ENCODE data around the gene PGP.
"Not testable (repeated sequence)": the region's sequence is repeated elsewhere in the genome, so short reads cannot be mapped to it uniquely, and the experiment has no call there.

The PGP gene, protein sequence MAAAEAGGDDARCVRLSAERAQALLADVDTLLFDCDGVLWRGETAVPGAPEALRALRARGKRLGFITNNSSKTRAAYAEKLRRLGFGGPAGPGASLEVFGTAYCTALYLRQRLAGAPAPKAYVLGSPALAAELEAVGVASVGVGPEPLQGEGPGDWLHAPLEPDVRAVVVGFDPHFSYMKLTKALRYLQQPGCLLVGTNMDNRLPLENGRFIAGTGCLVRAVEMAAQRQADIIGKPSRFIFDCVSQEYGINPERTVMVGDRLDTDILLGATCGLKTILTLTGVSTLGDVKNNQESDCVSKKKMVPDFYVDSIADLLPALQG

DNA sequence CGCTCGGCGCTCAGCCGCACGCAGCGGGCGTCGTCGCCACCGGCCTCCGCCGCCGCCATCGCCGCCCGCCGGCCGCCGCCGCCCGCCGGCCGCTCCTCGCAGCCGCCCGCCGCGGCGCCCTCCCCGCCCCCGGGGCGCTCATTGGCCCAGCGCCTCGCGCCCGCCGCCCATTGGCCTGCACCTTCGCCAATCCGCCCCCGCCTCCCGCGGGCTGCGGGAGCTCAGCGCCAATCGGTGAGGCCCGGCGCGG, at the start of gene PGP:
TSS of gene PGP (minus strand) at position 122 of the 250 bp plus-strand sequence. CDS start at position 59, 63 bp downstream.
- peak within 1 kb of the TSS; percentile 68 for H3K4me3 ChIP-seq (ENCODE audit: low read depth, low read length)
- no peak for DNase-seq (ENCODE audit: low read depth)
- TF ChIP-seq, protein P1, sequence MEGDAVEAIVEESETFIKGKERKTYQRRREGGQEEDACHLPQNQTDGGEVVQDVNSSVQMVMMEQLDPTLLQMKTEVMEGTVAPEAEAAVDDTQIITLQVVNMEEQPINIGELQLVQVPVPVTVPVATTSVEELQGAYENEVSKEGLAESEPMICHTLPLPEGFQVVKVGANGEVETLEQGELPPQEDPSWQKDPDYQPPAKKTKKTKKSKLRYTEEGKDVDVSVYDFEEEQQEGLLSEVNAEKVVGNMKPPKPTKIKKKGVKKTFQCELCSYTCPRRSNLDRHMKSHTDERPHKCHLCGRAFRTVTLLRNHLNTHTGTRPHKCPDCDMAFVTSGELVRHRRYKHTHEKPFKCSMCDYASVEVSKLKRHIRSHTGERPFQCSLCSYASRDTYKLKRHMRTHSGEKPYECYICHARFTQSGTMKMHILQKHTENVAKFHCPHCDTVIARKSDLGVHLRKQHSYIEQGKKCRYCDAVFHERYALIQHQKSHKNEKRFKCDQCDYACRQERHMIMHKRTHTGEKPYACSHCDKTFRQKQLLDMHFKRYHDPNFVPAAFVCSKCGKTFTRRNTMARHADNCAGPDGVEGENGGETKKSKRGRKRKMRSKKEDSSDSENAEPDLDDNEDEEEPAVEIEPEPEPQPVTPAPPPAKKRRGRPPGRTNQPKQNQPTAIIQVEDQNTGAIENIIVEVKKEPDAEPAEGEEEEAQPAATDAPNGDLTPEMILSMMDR (IDR thresholded peaks at IDR 0.05; ENCODE audit: insufficient read depth, low read depth, low read length, missing control alignments) = no peak

DNA sequence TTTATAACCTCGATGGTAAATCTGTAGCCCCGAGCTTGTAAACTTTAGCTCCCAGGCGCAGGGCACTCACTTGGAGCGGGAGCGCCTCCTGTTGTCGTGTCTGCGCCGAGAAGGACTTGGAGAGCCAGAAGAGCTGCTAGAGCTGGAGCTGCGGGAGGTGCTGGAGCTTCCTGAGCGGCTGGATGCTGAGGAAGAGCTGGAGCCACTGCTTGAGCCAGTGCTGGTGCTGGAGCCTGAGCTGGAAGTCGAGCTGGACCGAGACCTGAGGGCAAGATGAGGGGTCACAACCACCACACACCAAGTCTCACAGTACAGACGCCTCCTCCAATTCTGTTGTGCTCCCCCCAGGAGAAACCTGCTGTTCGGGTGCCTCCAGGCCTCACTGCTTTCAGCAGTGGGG, 48.4 kb upstream of the PGP start:
- not testable (repeated sequence) for DNase-seq (ENCODE audit: low read depth); H3K4me3 ChIP-seq (ENCODE audit: low read depth, low read length)

DNA sequence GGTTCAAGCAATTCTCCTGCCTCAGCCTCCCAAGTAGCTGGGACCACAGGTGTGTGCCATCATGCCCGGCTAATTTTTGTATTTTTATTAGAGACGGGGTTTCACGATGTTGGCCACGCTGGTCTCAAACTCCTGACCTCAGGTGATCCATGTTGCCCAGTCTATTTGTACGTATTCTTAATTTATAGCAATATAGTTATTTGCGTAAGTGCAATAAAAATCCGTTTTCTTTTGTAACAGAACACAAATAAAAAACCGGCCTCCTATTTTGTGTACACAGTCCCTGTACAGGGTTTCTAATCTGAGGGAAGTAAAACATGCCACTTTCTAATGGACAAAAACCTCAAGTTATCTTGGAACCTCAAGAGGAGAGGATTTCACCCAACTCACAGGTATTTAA, 45.6 kb upstream of the PGP start:
- no peak for DNase-seq (ENCODE audit: low read depth)
- TF ChIP-seq, protein P1 (IDR thresholded peaks at IDR 0.05; ENCODE audit: insufficient read depth, low read depth, low read length, missing control alignments) = no peak
- H3K4me3 ChIP-seq (ENCODE audit: low read depth, low read length) = no peak overlapping the region

DNA sequence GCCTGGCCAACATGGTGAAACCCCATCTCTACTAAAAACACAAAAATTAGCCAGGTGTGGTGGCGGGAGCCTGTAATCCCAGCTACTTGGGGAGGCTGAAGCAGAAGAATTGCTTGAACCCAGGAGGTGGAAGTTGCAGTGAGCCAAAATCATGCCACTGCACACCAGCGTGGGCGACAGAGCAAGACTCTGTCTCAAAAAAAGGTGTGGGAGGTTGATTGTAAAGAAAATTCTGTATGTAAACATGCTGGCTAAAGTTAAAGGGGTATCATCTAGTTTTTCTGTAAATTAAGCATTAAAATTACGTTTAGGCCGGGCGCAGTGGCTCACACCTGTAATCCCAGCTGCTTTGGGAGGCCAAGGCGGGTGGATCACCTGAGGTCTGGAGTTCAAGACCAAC, 43.9 kb upstream of the PGP start:
- DNase-seq (ENCODE audit: low read depth); H3K4me3 ChIP-seq (ENCODE audit: low read depth, low read length): not testable (repeated sequence)

DNA sequence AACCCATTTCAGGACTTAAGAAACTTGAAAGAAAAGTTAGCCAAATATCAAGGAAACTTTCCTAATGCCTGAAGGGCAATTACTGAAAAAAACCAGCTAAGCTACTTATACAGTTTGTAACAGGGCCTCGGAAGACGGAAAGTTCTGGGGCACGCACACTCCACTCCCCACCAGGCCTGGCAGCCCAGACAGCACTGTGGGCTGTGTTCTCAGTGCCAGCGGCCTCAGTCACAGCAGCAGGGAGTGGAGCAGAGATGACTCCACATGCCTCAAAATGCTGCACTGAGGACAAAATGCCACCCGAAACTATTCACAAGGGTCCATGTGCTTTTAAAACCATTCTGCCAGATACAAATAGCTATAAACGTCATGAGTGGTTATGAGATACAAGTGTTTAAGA, 43.1 kb upstream of the PGP start:
- TF ChIP-seq, protein P1 (IDR thresholded peaks at IDR 0.05; ENCODE audit: insufficient read depth, low read depth, low read length, missing control alignments) = no peak
- no peak for DNase-seq (ENCODE audit: low read depth)
- H3K4me3 ChIP-seq (ENCODE audit: low read depth, low read length) = no peak overlapping the region

DNA sequence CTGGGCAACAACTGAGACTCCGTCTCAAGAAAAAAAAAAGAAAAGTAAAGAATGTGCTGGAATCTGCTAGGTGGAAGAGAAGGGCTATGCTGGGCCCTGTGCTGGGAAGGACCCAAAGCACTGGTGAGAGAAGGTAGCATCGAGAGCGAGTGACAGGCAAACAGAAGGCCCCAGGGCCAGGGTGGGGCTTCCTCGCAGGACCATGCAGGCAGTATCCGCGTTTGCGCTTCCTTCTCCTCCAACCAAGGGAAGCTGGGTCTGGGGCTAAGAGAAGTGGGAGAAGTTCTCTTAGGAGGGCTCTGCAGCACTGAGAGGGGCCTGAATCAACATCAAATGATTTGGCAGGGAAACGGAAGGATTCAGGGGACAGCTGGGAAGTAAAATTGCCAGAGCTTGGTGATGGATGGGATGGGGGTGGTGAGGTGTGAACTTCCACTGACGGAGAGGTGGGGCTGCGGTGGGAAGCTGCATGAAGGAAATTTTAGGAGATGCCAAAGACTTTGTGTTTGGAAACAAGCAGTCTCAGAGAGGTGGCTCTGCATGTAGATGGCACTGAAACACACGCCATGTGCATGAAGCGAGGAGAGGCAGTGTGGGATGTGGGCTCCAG, 42.0 kb upstream of the PGP start:
- DNase-seq (ENCODE audit: low read depth) = no peak
- H3K4me3 ChIP-seq (ENCODE audit: low read depth, low read length) = no peak overlapping the region
- TF ChIP-seq, protein P1 (IDR thresholded peaks at IDR 0.05; ENCODE audit: insufficient read depth, low read depth, low read length, missing control alignments) = no peak

DNA sequence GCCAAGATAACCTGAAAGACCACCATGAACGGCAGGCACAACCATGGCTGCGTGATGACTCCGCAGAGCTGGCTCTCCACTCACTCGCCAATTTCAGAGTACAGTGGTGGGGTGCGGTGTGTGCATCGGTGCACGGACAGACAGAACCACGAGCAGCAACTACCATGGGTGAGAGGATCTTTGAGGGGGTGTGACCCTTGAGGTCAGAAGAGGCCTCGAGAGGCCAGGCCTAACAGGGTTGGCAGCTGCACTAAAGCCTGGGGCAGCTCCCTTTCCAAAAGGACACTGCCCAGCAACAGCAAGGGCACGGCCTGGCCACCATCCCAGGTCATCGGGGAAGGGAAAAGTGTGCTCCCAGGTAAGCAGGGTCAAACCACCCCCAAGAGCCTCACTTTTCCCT, 38.7 kb upstream of the PGP start:
- DNase-seq (ENCODE audit: low read depth) = no peak
- H3K4me3 ChIP-seq (ENCODE audit: low read depth, low read length) = no peak overlapping the region
- TF ChIP-seq, protein P1 (IDR thresholded peaks at IDR 0.05; ENCODE audit: insufficient read depth, low read depth, low read length, missing control alignments) = no peak

DNA sequence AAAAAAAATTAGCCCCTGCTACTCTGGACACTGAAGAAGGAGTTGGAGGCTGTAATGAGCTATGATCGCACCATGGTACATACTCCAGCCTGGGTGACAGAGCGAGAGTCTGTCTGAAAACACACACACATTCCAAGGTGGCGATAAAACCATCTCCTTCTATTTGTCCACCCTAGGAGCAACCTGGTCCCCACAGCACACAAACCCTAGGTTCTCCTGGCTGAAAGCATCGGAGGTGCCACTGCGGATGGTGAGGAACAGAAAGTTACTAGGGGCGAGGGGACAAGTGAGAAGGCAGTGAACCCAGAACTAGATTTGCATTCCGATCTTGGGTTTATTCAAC, 38.1 kb upstream of the PGP start:
- TF ChIP-seq, protein P1 (IDR thresholded peaks at IDR 0.05; ENCODE audit: insufficient read depth, low read depth, low read length, missing control alignments) = no peak
- no peak overlapping the region for H3K4me3 ChIP-seq (ENCODE audit: low read depth, low read length)
- no peak for DNase-seq (ENCODE audit: low read depth)

Data from GM12865 (cell line).